ENCODE data around the gene BHLHE40. TPM values are rescaled to one million over a fixed set of nuclear protein-coding genes. Genes with fewer than 3 reads are reported as not detected.

BHLHE40 gene
- polyA plus RNA-seq, 1 of the 3 experiments (the other 2 are of a cell fraction): 62.2 TPM

- POLR2A ChIA-PET: no interaction called here
- Histone ChIP-seq H3K9me2 (no peaks in the 10 kb centered on the region), H3F3A (replicated peaks; ENCODE audit: insufficient read depth) (peaks cover 9% of the 10 kb centered on the region), H3K9me3 (no peaks in the 10 kb centered on the region), H3K36me3 (replicated peaks in 1 of 2; ENCODE audit: control insufficient read depth in 1 of 2, insufficient read depth in 2 of 2, low read length in 1 of 2) (no peaks in the 10 kb centered on the region), H3K4me3 (ENCODE audit: low read depth in 2 of 2, low read length in 1 of 2) (no peak overlapping the region), H4K20me1 (ENCODE audit: insufficient read depth) (no peaks in the 10 kb centered on the region), H3K79me2 (ENCODE audit: insufficient read depth) (no peaks in the 10 kb centered on the region), H3K27me3 (ENCODE audit: insufficient read depth) (no peaks in the 10 kb centered on the region), H3K27ac (ENCODE audit: low read depth in 2 of 2, low read length in 1 of 2) (no peak overlapping the region), H3K4me2 (no peak overlapping the region), H2AFZ (ENCODE audit: low read depth) (no peak overlapping the region), H3K9ac (no peak overlapping the region), H3K4me1 (ENCODE audit: control insufficient read depth in 1 of 2, insufficient read depth in 2 of 2, low read depth in 1 of 2, low read length in 1 of 2) (peaks cover 6 to 10% of the 10 kb centered on the region in 2 experiments; a peak in 1 of 4 replicates)
- DNase-seq: no peak
- CTCF ChIA-PET: interaction anchor here (1.2 to 16.3 kb wide), 3 partner anchors 26 to 258 kb away, joined by 3 to 277 read pairs (median 3); no protein-coding TSS in a partner anchor
- 87% methylated on average over 9 of the region's 9 CpGs for WGBS (ENCODE audit: low lambda C conversion rate)
- no peak for TF ChIP-seq CTCF (IDR thresholded peaks at IDR 0.05)
- no peak for TF ChIP-seq FOXJ3 (CRISPR knock-in tag; IDR thresholded peaks at IDR 0.05)
- TF ChIP-seq MAX (IDR thresholded peaks at IDR 0.05; ENCODE audit: low read depth): no peak
- no peak for TF ChIP-seq TEAD4 (IDR thresholded peaks at IDR 0.05; ENCODE audit: borderline replicate concordance, insufficient read depth)
- TF ChIP-seq GABPA (IDR thresholded peaks at IDR 0.05; ENCODE audit: low read depth): no peak
Measured at GRCh38 chr3:4972652-4973643, 6.3 kb upstream of the BHLHE40 start.

- H3K9ac ChIP-seq: no peak overlapping the region
- TF ChIP-seq USF2 (IDR thresholded peaks at IDR 0.05; ENCODE audit: borderline replicate concordance, low read depth, low read length) (no peak), MXI1 (IDR thresholded peaks at IDR 0.05; ENCODE audit: low read depth, low read length) (no peak), MAX (IDR thresholded peaks at IDR 0.05; ENCODE audit: low read depth) (no peak), GABPA (IDR thresholded peaks at IDR 0.05; ENCODE audit: low read depth) (no peak), YY1 (IDR thresholded peaks at IDR 0.05; ENCODE audit: low read depth) (no peak), NFIC (IDR thresholded peaks at IDR 0.05; ENCODE audit: borderline replicate concordance) (no peak), CTCF (IDR thresholded peaks at IDR 0.05) (no peak), REST (IDR thresholded peaks at IDR 0.05; ENCODE audit: low read depth, low read length) (no peak), TCF12 (IDR thresholded peaks at IDR 0.05) (no peak), NRF1 (IDR thresholded peaks at IDR 0.05; ENCODE audit: low read depth, low read length) (no peak)
- no peaks in the 10 kb centered on the region for H3K9me3 ChIP-seq
- no peak overlapping the region for H3K27ac ChIP-seq (ENCODE audit: low read depth in 2 of 2, low read length in 1 of 2)
- peaks cover 13% of the 10 kb centered on the region for H3F3A ChIP-seq (replicated peaks; ENCODE audit: insufficient read depth)
- H3K79me2 ChIP-seq (ENCODE audit: insufficient read depth): no peaks in the 10 kb centered on the region
- H3K4me3 ChIP-seq (ENCODE audit: low read depth in 2 of 2, low read length in 1 of 2): no peak overlapping the region
- 84% methylated on average over 2 of the region's 2 CpGs for WGBS (ENCODE audit: low lambda C conversion rate)
- no peak for DNase-seq
- H4K20me1 ChIP-seq (ENCODE audit: insufficient read depth): no peaks in the 10 kb centered on the region
- H3K36me3 ChIP-seq (replicated peaks in 1 of 2; ENCODE audit: control insufficient read depth in 1 of 2, insufficient read depth in 2 of 2, low read length in 1 of 2): no peaks in the 10 kb centered on the region
- ChIA-PET CTCF (interaction anchor here (1.3 to 16.3 kb wide), 3 partner anchors 27 to 259 kb away, joined by 3 to 277 read pairs (median 13); no protein-coding TSS in a partner anchor), POLR2A (no interaction called here)
- peaks cover 6 to 12% of the 10 kb centered on the region in 2 experiments; a peak in 1 of 4 replicates for H3K4me1 ChIP-seq (ENCODE audit: control insufficient read depth in 1 of 2, insufficient read depth in 2 of 2, low read depth in 1 of 2, low read length in 1 of 2)
- no peaks in the 10 kb centered on the region for H3K9me2 ChIP-seq
- no peaks in the 10 kb centered on the region for H3K27me3 ChIP-seq (ENCODE audit: insufficient read depth)
- no peak overlapping the region for H2AFZ ChIP-seq (ENCODE audit: low read depth)
- no peak overlapping the region for H3K4me2 ChIP-seq
Measured at GRCh38 chr3:4974154-4974553, 5.1 kb upstream of the BHLHE40 start.
